HK-2 (cell line): ENCODE measurements around the gene CCR2.
"Not testable (repeated sequence)": the region's sequence is repeated elsewhere in the genome, so short reads cannot be mapped to it uniquely, and the experiment has no call there.

Experiments
- DNase-seq: peaks from one replicate; pipeline ENCODE4 v3.0.0-alpha.2; 2018; ENCODE audit not compliant: unreplicated experiment

CCR2 gene

DNA sequence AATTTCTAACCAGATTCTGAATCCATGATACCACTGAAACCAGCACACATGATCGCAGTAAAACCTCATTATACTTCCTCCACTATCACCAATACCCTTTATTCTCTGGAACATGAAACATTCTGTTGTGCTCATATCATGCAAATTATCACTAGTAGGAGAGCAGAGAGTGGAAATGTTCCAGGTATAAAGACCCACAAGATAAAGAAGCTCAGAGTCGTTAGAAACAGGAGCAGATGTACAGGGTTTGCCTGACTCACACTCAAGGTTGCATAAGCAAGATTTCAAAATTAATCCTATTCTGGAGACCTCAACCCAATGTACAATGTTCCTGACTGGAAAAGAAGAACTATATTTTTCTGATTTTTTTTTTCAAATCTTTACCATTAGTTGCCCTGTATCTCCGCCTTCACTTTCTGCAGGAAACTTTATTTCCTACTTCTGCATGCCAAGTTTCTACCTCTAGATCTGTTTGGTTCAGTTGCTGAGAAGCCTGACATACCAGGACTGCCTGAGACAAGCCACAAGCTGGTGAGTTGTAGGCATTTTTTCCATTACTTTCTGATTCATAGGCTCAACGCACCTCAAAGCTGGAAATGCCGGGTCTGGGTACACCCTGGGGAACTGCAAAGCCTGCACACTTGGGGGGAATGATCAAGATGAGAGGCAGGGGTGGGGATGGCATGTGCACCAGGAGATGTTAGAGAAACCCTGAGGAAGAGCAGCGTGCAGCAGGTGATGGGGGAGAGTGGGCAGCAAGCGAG is at the start of gene CCR2:
CCR2 (plus strand) TSS at position 465 of the 764 bp plus-strand sequence. CDS start 3,417 bp downstream, outside the sequence.
- no peak for DNase-seq

DNA sequence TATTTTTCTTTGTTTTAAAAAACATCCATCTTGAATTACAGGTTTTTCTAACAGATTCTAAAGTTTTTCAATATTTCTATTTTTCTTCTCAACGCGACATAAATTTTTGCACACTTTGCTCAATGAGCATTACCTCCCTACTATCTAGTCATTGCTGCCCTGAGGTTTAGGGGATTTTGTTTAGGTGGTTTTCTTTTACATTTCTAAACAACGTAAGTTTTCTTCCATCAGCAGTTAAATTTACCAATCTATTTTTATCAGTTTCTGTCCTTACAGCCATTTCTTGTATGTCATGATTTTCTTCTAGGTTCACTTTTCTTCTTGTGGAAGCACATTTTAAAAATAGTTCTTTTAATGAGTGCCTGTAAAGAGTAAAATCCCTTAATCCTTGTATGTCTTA is 49.2 kb upstream of the CCR2 start:
- no peak for DNase-seq

DNA sequence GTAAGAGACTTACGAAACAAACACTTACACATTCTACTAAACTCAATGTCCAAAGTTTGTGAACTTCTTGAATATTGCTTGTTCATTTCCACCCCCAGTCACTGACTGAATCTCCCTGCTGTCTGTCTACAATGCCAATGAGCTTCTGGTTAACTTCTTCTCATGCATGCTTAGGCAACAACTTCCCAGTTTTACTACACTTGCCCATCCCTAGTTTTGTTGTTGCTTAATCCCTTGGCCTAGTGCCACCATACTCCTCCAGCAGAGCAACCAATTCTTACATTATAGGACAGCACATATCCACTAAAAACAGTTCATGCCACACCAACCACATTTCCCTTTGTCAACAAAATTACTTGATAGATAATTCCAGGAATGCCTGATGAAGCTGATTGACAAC is 40.9 kb upstream of the CCR2 start:
- DNase-seq: no peak

DNA sequence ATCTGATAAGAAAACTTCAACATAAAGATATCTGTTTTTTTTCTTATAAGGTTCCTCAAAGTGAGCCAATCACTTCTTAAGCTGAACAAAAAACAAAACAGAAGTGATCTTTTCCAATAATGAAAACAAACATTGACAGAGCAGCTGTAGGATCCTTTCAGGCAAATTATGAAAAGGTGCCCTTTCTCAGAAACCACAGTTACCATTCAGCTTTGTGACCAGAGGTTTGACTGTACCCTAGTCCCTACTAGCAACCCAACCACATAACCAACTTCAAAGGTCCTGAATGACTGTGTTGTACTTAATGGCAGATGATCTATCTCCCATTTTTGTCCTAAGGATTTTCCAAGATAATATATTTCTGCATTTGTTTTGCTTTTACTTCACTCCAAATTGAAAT is 39.4 kb upstream of the CCR2 start:
- no peak for DNase-seq

DNA sequence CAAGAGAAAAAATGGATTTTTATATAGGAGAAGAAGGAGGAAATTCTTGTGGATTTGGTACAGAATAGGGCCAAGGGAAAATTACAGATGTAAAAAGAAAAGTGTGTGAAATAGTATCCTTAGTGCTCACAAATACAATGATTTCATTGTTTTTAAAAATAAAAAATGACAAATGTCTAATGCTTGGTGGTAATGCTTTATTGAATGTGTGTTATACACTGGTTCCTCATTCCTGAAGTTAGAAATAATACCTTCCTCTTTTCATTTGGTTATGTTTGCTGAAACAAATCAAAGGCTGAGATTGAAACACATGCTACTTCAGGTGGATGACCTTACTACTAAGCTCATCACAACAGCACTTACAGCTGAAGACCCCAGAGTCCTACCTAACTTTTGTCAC is 37.7 kb upstream of the CCR2 start:
- no peak for DNase-seq

DNA sequence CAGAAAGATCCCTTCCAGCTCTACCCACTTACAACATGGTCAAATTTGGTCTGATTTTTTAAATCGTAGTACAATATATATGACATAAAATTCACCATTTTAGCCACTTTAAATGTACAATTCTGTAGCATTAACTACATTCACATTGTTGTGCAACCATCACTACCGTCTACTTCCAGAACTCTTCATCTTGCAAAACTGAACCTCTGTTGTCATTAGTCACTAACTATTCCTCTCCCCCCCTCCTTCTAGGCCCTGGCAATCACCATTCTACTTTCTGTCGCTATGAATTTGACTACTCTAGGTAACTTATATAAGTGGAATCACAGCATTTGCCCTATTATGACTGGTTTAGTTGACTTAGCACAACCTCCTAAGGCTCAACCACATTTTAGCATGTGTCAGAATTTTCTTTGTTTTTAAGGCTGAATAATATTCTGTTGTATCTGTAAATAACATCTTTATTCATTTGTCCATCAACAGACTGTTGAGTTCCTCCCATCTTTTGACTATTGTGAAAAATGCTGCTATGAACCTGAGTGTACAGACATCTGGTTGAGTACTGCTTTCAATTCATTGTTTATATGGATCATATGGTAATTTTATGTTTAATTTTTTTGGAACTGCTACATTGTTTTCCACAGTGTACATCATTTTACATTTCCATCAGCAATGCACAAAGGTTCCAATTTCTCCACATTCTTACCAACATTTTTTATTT is 35.5 kb upstream of the CCR2 start:
- no peak for DNase-seq

DNA sequence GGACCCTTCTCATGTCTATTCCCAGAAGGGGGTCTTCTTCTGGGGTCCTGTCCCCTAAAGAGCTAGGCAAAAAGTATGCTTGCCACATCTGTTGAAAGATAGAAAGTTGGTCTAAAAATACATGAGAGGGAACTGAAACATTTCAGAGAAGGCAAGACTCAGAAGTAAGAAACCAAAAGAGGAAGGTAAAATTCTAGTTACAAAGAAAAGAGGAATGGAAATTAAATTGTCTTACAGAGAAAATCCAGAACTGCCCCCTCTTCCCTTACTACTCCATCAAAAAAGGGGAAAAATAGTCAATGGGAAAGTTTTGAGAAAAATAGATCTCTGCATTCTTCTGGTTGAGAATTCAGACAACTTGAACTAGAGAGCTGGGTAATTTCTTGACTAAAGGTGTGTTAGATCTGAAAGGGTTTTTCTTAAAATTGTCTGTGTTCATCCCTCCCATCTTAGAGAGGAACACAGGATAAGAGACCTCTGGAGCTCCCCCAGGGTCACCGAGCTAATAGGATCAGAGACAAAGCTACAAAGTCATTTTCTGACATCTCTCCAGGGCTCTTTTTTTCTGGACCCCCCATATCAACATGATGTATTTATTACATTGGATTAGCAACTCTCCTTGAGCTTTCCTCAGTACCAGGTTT is 32.3 kb upstream of the CCR2 start:
- no peak for DNase-seq

DNA sequence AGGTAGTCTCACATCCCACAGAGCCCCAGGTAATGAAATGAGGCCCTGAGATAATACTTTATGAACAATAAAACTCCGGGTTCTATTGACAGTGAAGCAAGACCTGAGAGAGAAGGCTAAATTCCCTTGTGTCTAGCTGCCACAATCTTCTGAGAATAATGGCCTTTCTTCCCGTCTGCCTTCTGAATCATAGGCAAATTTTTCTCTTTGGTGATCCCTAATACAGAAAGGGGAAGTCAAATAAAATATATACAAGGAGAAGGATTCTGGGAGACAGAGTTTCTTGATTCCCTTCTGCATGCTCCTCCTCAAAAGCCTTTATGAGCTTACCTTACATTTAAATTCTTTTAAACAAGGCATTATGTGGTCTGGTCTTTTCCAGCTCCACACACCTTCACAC is 29.9 kb upstream of the CCR2 start:
- DNase-seq: no peak

DNA sequence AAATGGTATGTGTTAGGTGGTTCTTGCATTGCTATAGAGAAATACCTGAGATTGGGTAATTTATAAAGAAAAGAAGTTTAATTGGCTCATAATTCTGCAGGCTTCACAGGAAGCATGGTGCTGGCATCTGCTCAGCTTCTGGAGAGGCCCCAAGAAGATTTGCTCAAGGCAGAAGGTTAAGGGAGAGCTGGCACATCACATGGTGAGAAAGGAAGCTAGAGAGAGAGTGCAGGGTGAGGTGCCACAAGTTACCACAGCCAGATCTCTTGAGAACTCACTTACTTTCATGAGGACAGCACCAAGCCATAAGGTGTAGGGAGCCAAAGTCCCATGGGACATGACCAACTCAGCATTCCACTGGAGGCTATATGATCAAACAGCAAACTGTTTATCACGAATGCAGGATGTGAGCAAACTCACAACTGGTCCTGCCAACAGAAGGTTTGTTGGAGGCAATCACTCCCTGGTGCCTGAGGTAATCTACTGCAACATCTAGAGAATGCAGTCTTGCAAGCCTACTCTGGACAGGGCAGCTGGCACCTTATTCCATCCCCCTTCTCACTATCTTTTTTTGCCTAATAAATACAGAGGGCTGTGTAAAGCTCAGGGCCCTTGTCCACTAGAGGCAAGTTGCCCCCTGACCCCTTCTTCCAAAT is 28.1 kb upstream of the CCR2 start:
- DNase-seq: no peak

DNA sequence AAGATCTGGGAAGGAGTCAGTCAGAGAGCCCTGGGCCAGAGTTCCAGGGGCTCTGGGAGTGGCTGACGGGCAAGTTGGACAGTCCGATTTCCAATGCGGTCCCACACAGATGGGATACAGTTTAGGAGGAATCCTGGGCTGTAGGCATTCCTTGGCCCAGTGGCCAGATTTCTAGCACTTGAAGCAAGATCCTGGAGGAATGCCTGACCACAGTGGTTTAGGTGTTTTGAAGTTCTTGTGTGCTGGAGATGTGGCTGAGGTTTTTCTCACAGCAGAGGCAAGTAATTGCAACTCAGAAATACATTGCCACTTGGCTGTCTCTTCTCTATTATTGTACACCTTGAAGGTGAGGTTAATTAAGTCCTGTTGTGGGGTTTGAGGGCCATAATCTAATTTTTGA is 23.2 kb upstream of the CCR2 start:
- DNase-seq: not testable (repeated sequence)

DNA sequence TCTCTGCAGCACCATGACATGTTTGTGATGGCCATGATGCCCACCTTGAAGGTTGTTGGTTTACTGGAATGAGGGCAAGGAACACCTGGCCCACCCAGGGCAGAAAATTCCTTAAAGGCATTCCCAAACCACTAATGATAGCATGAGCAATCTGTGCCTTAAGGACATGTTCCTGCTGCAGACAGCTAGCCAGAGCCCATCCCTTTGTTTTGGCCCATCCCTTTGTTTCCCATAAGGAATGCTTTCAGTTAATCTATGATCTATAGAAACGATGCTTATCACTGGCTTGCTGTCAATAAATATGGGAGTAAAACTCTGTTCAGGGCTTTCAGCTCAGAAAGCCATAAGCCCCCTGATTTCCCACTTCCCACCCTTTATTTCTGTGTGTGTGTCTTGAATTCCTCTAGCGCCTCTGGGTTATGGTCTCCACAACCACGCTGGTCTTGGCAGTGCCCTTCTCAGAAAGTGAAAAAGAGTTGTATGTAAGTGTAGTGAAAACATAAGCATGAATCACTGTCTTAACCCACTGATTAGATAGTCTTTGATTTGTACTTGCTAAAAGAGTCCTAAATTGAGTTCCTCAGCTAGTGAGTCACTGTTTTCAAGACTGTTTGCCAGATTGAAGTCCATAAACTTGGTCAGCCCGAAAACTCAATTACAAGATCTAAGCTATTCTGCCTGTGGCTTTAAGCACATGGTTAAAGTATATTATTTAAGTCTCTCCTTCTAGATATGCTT is 19.0 kb upstream of the CCR2 start:
- DNase-seq: no peak

DNA sequence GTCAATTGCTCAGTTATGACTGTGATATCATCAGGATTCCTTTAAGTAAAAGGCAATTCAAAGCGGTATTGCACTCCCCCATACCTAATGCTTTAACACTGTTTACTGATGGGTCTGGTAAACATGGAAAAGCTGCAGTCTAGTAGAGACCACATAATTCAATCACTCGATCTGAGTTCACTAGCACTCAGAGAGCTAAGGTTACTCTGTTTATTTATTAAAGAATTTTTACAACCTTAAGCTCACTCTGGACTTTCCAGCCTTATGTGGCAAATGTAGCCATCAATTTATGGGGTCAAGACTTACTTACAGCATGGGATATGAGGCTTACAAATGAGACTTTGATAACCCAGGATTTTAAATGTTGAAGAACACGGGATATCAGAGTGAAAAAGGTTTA is 18.4 kb upstream of the CCR2 start:
- no peak for DNase-seq

DNA sequence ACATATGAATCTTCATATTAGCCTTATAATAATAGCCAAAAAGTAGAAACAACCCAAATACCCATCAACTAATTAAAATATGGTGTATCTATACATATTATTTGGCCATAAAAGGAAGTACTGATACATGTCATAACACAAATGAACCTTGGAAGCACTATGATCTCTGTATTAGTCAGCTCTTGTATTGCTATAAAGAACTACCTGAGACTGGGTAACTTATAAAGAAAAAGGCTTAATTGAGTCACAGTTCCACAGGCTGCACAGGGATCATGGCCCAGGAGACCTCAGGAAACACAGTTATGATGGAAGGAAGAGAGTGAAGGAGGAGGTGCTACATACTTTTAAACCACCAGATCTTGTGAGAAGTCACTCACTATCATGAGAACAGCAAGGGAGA is 16.0 kb upstream of the CCR2 start:
- DNase-seq: no peak

DNA sequence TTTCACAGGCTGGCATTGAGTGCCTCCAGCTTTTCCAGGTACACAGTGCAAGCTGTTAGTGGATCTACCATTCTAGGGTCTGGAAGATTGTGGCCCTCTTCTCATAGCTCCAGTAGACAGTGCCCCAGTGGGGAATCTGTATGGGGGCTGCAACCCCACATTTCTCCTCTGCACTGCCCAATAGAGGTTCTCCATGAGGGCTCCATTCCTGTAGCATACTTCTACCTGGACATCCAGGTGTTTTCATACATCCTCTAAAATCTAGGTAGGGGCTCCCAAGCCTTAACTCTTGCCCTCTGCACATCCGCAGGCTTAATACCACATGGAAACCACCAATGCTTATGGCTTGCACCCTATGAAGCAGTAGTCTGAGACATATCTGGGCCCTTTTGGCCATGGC is 15.1 kb upstream of the CCR2 start:
- no peak for DNase-seq

DNA sequence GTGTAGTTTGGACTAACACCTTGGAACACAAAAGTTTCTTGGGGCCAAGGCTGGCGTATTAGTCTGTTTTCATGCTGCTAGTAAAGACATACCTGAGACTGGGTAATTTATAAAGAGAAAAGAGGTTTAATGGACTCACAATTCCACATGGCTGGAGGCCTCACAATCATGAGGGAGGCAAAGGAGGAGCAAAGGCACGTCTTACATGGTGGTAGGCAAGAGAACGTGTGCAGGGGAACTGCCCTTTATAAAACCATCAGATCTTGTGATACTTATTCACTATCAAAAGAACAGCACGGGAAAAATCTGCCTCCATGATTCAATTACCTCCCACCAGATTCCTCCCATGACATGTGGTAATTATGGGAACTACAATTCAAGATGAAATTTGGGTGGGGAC is 9.4 kb upstream of the CCR2 start:
- DNase-seq: no peak

DNA sequence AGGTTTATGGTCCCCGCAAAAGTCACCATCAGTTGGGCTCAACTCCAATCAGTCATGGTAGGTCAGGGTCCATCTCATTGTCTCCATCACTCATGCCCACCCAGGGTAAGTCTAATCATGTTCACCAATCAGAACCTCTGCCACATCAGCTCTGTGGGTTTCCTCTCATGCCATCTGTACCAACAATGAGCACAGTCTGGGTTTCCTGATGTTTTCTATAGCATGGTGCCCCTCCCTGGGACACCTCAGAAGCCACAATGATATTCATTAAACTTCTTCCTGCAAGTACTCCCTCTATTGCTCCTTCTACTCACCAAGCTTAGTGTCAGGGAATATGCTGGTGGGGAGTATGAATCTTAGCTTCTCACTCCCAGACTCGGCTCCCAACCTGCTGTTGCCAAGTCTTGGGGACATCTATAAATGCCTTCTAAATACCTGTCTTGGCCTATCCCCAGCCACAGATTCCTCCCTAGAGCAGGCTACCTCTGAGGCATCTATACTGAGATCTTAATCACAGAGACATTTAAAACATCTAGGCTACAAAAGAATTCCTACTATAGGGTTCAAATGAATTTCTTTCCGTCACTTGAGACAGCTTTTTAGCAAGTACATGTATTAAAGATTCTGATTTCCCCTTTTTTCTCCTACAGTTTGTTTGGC is 5.0 kb upstream of the CCR2 start:
- no peak for DNase-seq

DNA sequence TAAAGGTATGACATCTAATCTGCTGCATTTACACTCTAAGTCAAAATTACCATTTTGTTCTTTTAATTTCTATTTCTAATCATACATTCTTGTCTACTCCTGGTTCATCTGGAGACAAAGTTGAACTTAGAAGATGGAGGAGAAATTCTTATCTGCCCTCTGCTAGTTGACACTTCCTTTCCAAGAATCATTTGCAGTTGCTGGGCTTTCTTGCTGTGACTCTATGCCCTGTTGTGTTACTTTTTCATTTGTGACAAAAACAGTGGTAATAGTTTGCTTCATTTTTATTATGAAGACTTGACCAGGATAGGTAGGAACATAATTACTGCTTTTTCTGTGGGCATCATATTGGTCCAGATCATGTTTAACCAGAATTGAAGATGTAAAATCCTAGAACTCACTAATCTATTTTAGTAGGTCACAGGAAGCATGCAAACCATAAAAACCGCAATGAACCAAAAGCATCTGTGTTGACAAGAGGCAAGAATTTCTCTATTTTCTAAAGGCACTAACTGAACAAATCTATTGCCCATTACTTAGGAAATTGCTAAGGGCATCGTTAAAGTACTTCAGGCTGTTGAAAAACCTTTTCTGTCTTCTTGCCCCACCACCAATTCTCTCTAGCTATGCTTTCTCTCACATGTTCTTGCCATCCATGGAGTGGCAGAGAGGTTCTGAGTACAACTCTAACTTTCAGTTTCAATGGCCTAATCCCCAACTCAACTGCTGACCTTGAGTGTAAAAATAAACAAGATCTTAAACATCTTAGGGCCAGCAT is 4.2 kb upstream of the CCR2 start:
- no peak for DNase-seq

DNA sequence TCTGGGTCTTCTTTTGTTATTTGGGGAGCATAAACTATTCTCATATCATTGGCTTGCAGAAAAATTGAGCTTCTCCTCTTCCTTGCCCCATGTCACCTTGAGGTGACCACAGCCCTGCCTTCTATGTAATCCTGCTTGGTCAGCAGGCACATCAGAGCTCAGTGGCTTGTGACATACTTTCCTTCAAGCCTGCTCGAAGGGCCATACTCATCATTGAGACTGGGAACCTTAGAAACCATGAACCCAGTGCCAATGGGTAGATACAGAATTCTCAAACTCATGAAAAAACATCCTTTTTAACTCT is 3.7 kb upstream of the CCR2 start:
- no peak for DNase-seq

DNA sequence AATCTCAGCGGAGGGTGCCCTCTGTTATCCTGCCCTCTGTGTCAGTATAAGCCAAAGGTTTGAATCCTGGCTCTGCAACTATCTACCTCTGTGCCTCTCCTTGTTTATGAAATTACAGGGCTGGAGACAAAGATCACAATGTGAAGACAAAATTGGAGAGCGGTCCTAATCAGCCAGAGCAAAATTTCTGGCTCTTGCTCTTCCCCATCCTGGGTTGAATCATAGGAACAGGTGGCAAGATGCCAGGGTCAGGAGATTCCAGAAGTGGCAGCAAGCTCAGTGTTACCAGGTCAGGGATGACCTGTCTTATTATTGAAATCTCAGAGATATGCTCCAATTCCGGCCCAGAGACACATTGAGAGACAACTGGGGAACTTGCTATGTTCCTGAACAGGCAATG is 2.3 kb upstream of the CCR2 start:
- no peak for DNase-seq

DNA sequence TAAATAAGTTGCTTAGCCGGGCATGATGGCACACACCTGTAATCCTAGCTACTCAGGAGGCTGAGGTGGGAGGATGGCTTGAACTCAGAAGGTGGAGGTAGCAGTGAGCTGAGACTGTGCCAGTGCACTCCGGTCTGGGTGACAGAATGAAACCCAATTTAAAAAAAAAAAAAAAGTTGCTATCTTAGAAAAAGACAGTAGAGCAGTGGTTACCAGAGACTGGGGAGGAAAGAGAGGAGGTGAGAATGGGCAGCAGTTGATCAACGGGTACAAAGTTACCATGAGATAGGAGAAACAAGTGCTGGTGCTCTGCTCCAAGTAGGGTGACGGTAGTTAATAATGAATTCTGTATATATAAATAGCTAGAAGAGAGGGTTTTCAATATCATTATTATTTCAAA is 821 bp upstream of the CCR2 start:
- DNase-seq: no peak

DNA sequence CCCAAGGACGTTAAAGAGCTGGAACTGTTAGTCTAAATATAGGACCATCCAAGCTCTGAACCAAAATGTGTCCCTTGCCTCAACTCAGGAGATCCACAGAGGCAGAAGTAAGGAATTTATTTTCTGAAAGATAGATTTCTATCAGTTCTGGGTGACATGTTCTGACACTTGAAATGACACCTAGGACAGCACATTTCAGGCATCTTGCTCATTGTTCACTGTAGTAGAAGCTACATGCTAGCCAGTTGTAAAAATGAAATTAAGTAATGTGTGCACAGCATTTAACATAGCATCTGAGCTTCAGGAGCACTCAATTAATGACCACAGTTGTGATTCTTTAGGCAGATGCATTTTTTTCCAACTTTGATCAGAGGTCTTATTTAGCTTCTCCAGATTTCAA is 567 bp downstream of the CCR2 start:
- no peak for DNase-seq
